Ectodermal cell (in vitro differentiated cells): ENCODE results near the gene HEATR5B. TPM values are rescaled to one million over a fixed set of nuclear protein-coding genes. Genes with fewer than 3 reads are reported as not detected.
A peak's percentile ranks its signal among the peaks of the same experiment; 100 is the strongest.

Experiments
- H3K27ac ChIP-seq: 2 replicates; pipeline ENCODE4 v1.7.0; 2013; ENCODE audit warnings: mild to moderate bottlenecking, low read depth, low read length; ENCODE audit not compliant: insufficient read depth, poor library complexity, severe bottlenecking
- H3K27me3 ChIP-seq: 2 replicates; pipeline ENCODE4 v1.7.0; 2013; ENCODE audit warnings: mild to moderate bottlenecking, low read length; ENCODE audit not compliant: insufficient read depth, control insufficient read depth, poor library complexity, severe bottlenecking
- H3K36me3 ChIP-seq: one replicate; pipeline ENCODE4 v1.7.0; 2013; ENCODE audit warnings: low read length; ENCODE audit not compliant: control insufficient read depth, insufficient read depth
- H3K4me1 ChIP-seq: one replicate; pipeline ENCODE4 v1.7.0; 2013; ENCODE audit warnings: low read length; ENCODE audit not compliant: control insufficient read depth, insufficient read depth
- H3K4me3 ChIP-seq: 2 replicates; pipeline ENCODE4 v1.7.0; 2013; ENCODE audit warnings: low read depth, low read length, control low read depth; ENCODE audit not compliant: insufficient read depth
- H3K9me3 ChIP-seq: 2 replicates; pipeline ENCODE4 v1.7.0; 2013; ENCODE audit warnings: mild to moderate bottlenecking, low read length, moderate library complexity; ENCODE audit not compliant: control insufficient read depth
- WGBS, 2 experiments: methylation state at CpG; one replicate each; pipeline ENCODE4 v1.1.7; 2013; ENCODE audit warnings: missing lambda C conversion rate in 2 of 2; 5-methylcytosine and 5-hydroxymethylcytosine counted together
- polyA plus RNA-seq, 4 experiments: library from polyadenylated mRNA; stranded (reverse); fragments of 50-300 nt; gene quantifications; one replicate each; pipeline ENCODE4 v1.2.3, GENCODE V29; 2013

Gene HEATR5B
- polyA plus RNA-seq (2013, experiment 1 of 4): 16.3 TPM
- 19.1 TPM for polyA plus RNA-seq (2013, experiment 2 of 4)
- 11.1 TPM for polyA plus RNA-seq (2013, experiment 3 of 4)
- 13.7 TPM for polyA plus RNA-seq (2013, experiment 4 of 4)

GRCh38 chr2:37083873-37084794 is at the start of gene HEATR5B, which contains the start of gene GPATCH11:
Gene HEATR5B (minus strand): TSS chr2:37084372. CDS start chr2:37083414, 958 bp downstream.
Gene GPATCH11 (plus strand): TSS chr2:37084518. CDS start chr2:37088382, 3,864 bp downstream.
- peak within 1 kb of the TSS; percentile 96 for H3K4me3 ChIP-seq
- H3K4me1 ChIP-seq: no peaks in the 10 kb centered on the region
- H3K27me3 ChIP-seq: no peaks in the 10 kb centered on the region
- 0% methylated on average over 72 to 74 of the region's 74 CpGs for WGBS, 2 experiments
- no peak within 1 kb of the TSS for H3K27ac ChIP-seq
- H3K36me3 ChIP-seq: no peaks in the 10 kb centered on the region
- H3K9me3 ChIP-seq: no peaks in the 10 kb centered on the region

DNA sequence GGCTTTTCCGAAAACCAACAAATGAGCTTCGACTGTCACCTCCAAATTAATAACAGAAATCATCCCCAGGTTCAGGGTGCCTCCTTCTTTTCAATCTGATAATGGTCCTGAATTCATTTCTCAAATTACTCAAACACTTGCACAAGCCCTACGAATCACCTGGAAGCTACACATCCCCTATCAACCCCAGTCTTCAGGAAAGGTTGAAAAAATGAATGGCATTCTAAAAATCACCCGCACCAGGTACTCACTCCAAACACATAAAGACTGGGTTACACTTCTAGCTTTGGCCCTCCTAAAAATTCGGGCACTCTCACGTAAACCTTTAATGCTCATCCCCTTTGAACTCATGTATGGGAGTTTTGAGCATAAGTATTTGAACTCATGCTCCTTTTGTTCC is 48.7 kb upstream of the HEATR5B start:
- no peak overlapping the region for H3K27ac ChIP-seq
- H3K4me1 ChIP-seq: no peaks in the 10 kb centered on the region
- WGBS, 2 experiments: 94 to 96% methylated on average over 6 of the region's 6 CpGs
- H3K36me3 ChIP-seq: peaks cover 10% of the 10 kb centered on the region
- H3K4me3 ChIP-seq: no peak overlapping the region
- no peaks in the 10 kb centered on the region for H3K9me3 ChIP-seq
- no peaks in the 10 kb centered on the region for H3K27me3 ChIP-seq

GRCh38 chr2:37125416-37125815 is 41.2 kb upstream of the HEATR5B start:
- no peak overlapping the region for H3K4me3 ChIP-seq
- 87 to 96% methylated on average over 2 of the region's 2 CpGs for WGBS, 2 experiments
- no peak overlapping the region for H3K27ac ChIP-seq
- H3K27me3 ChIP-seq: no peaks in the 10 kb centered on the region
- H3K36me3 ChIP-seq: peaks cover 5% of the 10 kb centered on the region
- H3K9me3 ChIP-seq: no peaks in the 10 kb centered on the region
- no peaks in the 10 kb centered on the region for H3K4me1 ChIP-seq

- Histone ChIP-seq H3K4me3 (no peak overlapping the region), H3K27me3 (no peaks in the 10 kb centered on the region), H3K27ac (no peak overlapping the region), H3K36me3 (peaks cover 10% of the 10 kb centered on the region), H3K9me3 (no peaks in the 10 kb centered on the region), H3K4me1 (no peaks in the 10 kb centered on the region)
- 97 to 98% methylated on average over 5 of the region's 5 CpGs for WGBS, 2 experiments
These were observed 35.0 kb upstream of the HEATR5B start for GRCh38 chr2:37119157-37119556.

- Histone ChIP-seq H3K9me3 (no peaks in the 10 kb centered on the region), H3K4me1 (no peaks in the 10 kb centered on the region), H3K4me3 (no peak overlapping the region), H3K27ac (no peak overlapping the region), H3K36me3 (peaks cover 10% of the 10 kb centered on the region), H3K27me3 (no peaks in the 10 kb centered on the region)
- WGBS, 2 experiments: 85 to 100% methylated on average over 1 of the region's 1 CpG
These were observed 33.4 kb upstream of the HEATR5B start for GRCh38 chr2:37117566-37117965.

- 46 to 48% methylated on average over 2 of the region's 2 CpGs for WGBS, 2 experiments
- peaks cover 10% of the 10 kb centered on the region for H3K36me3 ChIP-seq
- H3K27me3 ChIP-seq: no peaks in the 10 kb centered on the region
- H3K27ac ChIP-seq: no peak overlapping the region
- no peak overlapping the region for H3K4me3 ChIP-seq
- no peaks in the 10 kb centered on the region for H3K4me1 ChIP-seq
- H3K9me3 ChIP-seq: no peaks in the 10 kb centered on the region
These were observed 27.8 kb upstream of the HEATR5B start for GRCh38 chr2:37111958-37112357.

DNA sequence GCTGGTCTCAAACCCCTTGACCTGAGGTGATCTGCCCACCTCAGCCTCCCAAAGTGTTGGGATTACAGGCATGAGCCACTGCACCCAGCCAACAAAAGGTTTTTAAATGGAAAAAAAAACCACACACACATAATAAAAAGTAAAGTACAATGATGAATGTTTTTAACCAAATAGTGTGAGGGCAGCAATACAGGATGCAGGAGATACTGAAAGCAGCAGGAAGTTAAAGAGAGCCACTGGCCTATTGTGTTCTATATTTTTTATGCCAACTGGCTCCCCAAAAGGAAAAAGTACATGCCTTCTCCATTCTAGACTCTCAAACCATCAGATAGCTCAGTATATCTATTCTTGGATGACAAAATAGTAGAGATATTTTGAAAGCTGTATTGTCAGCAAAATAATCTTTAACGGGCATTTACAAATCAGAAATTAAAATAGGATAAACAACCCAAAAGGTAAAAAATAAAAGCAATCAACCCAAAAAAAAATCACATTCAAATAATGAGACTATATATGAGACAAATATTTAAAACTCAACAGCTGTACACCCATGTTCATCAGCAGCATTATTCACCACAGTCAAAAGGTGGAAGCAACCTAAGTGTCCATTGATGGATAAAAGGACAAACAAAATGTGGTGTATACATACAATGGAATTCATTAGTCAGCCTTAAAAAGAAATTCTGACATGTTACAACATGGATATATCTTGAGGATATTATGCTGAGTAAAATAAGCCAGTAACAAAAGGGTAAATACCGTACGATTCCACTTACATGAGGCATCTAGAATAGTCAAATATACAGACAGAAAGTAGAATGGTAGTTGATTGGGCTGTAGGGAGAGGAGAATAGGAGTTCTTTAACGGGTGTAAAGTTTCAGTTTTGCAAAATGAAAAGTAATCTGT is 26.4 kb upstream of the HEATR5B start:
- no peaks in the 10 kb centered on the region for H3K4me1 ChIP-seq
- H3K4me3 ChIP-seq: no peak overlapping the region
- no peak overlapping the region for H3K27ac ChIP-seq
- H3K9me3 ChIP-seq: no peaks in the 10 kb centered on the region
- WGBS, 2 experiments: 98 to 100% methylated on average over 3 of the region's 4 CpGs
- peaks cover 4% of the 10 kb centered on the region for H3K36me3 ChIP-seq
- H3K27me3 ChIP-seq: no peaks in the 10 kb centered on the region

- Histone ChIP-seq H3K4me3 (no peak overlapping the region), H3K4me1 (no peaks in the 10 kb centered on the region), H3K27me3 (no peaks in the 10 kb centered on the region), H3K9me3 (no peaks in the 10 kb centered on the region), H3K36me3 (no peaks in the 10 kb centered on the region), H3K27ac (no peak overlapping the region)
- 93 to 98% methylated on average over 4 of the region's 4 CpGs for WGBS, 2 experiments
These were observed 25.4 kb upstream of the HEATR5B start for GRCh38 chr2:37109523-37109922.

- 79 to 80% methylated on average over 5 of the region's 5 CpGs for WGBS, 2 experiments
- Histone ChIP-seq H3K4me3 (no peak overlapping the region), H3K36me3 (no peaks in the 10 kb centered on the region), H3K9me3 (no peaks in the 10 kb centered on the region), H3K4me1 (no peaks in the 10 kb centered on the region), H3K27me3 (no peaks in the 10 kb centered on the region), H3K27ac (no peak overlapping the region)
These were observed 21.0 kb upstream of the HEATR5B start for GRCh38 chr2:37105150-37105549.

DNA sequence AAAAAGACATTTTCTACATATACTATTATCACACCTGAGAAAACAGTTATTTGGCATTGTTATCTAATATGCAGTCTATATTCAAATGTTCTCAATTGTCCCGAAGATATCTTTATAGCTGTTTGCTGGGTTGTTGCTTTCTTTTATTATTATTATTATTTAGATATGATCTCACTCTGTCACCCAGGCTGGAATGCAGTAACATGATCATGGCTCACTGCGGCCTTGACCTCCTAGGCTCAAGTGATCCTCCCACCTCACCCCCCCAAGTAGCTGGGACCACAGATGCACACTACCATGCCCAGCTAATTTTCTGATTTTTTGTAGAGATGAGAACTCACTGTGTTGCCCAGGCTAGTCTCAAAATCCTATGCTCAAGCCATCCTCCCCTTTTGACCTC is 20.0 kb upstream of the HEATR5B start:
- Histone ChIP-seq H3K36me3 (no peaks in the 10 kb centered on the region), H3K27ac (no peak overlapping the region), H3K4me1 (no peaks in the 10 kb centered on the region), H3K9me3 (no peaks in the 10 kb centered on the region), H3K27me3 (no peaks in the 10 kb centered on the region), H3K4me3 (no peak overlapping the region)
- WGBS, 2 experiments: 84 to 86% methylated on average over 1 of the region's 2 CpGs
